Endodermal cell (in vitro differentiated cells): Measurements from ENCODE around the gene LRFN2. TPM values are rescaled to one million over a fixed set of nuclear protein-coding genes. Genes with fewer than 3 reads are reported as not detected.

Source experiments
- DNase-seq: peaks from one replicate; pipeline ENCODE4 v3.0.0-alpha.2; 2017
- H3K27ac ChIP-seq: 2 replicates; pipeline ENCODE4 v1.5.1; 2013; ENCODE audit warnings: mild to moderate bottlenecking, low read depth, low read length, moderate library complexity
- H3K27me3 ChIP-seq: 2 replicates; pipeline ENCODE4 v1.6.1; 2013; ENCODE audit warnings: mild to moderate bottlenecking, low read length, moderate library complexity; ENCODE audit not compliant: insufficient read depth, control insufficient read depth, poor library complexity, severe bottlenecking
- H3K36me3 ChIP-seq: 2 replicates; pipeline ENCODE4 v1.7.0; 2013; ENCODE audit warnings: mild to moderate bottlenecking, low read length, moderate library complexity; ENCODE audit not compliant: control insufficient read depth, insufficient read depth
- H3K4me1 ChIP-seq: one replicate; pipeline ENCODE4 v1.7.0; 2013; ENCODE audit warnings: low read length; ENCODE audit not compliant: control insufficient read depth, insufficient read depth
- H3K4me3 ChIP-seq: 2 replicates; pipeline ENCODE4 v1.5.1; 2013; ENCODE audit warnings: mild to moderate bottlenecking, low read length, moderate library complexity
- H3K9ac ChIP-seq: 2 replicates; pipeline ENCODE4 v1.6.1; 2013; ENCODE audit warnings: mild to moderate bottlenecking, low read length, moderate library complexity; ENCODE audit not compliant: poor library complexity, severe bottlenecking; ENCODE audit errors: extremely low read depth
- H3K9me3 ChIP-seq: 2 replicates; pipeline ENCODE4 v1.6.1; 2013; ENCODE audit warnings: mild to moderate bottlenecking, low read length, moderate library complexity; ENCODE audit not compliant: control insufficient read depth
- H3K27ac Mint-ChIP-seq: 2 replicates; pipeline ENCODE4 v1.8.0; 2020; ENCODE audit warnings: mixed read lengths
- H3K27me3 Mint-ChIP-seq: 2 replicates; pipeline ENCODE4 v1.8.0; 2021; ENCODE audit warnings: mild to moderate bottlenecking, mixed read lengths; ENCODE audit not compliant: insufficient read depth
- H3K36me3 Mint-ChIP-seq: 2 replicates; pipeline ENCODE4 v1.8.0; 2020; ENCODE audit warnings: low read depth, mixed read lengths
- H3K4me1 Mint-ChIP-seq: 2 replicates; pipeline ENCODE4 v1.8.0; 2020; ENCODE audit warnings: mixed read lengths
- H3K4me3 Mint-ChIP-seq: 2 replicates; pipeline ENCODE4 v1.8.0; 2020; ENCODE audit warnings: mild to moderate bottlenecking, moderate library complexity, mixed read lengths
- H3K9me3 Mint-ChIP-seq: 2 replicates; pipeline ENCODE4 v1.8.0; 2020; ENCODE audit warnings: mild to moderate bottlenecking, mixed read lengths
- CTCF ChIP-seq: fragments of 200-600 bp; sonication (generic); conservative IDR thresholded peaks from 2 replicates; pipeline ENCODE4 v1.5.0; 2021; ENCODE audit warnings: antibody characterized with exemption, mild to moderate bottlenecking
- WGBS, 2 experiments: methylation state at CpG; one replicate each; pipeline versions ENCODE4 v1.1.5 to v1.1.7; 2013; ENCODE audit warnings: missing lambda C conversion rate in 2 of 2, mixed read lengths in 1 of 2; ENCODE audit not compliant: insufficient coverage in 1 of 2, insufficient read length in 1 of 2; 5-methylcytosine and 5-hydroxymethylcytosine counted together
- total RNA-seq, 2 donors: library from RNA; stranded (reverse); fragmentation: NEBNext Ultra II Directional in 1 of 2; extraction: Animal tissue kit (Norgen Biotek cat#: 25700) in 1 of 2; gene quantifications; 2 replicates in 1 of 2; 3 replicates in 1 of 2; pipeline ENCODE4 v1.2.1, GENCODE V29; 2021

LRFN2 gene
- total RNA-seq, 2 donors from 2014 or later, result 0.15 TPM; not detected in 1

- no peak overlapping the region for H3K4me3 Mint-ChIP-seq
- H3K9ac ChIP-seq, result no peak overlapping the region
- no peaks in the 10 kb centered on the region for H3K27me3 Mint-ChIP-seq
- H3K4me3 ChIP-seq, result no peak overlapping the region
- TF ChIP-seq CTCF, result no peak
- no peaks in the 10 kb centered on the region for H3K27me3 ChIP-seq
- H3K9me3 ChIP-seq, result no peaks in the 10 kb centered on the region
- 99 to 100% methylated on average over 3 of the region's 3 CpGs for WGBS, 2 experiments
- H3K4me1 Mint-ChIP-seq, result no peaks in the 10 kb centered on the region
- H3K36me3 ChIP-seq, result no peaks in the 10 kb centered on the region
- H3K9me3 Mint-ChIP-seq, result no peaks in the 10 kb centered on the region
- peaks cover 4% of the 10 kb centered on the region for H3K4me1 ChIP-seq
- H3K27ac Mint-ChIP-seq, result no peak overlapping the region
- peak; percentile 15 for DNase-seq
- H3K36me3 Mint-ChIP-seq, result no peaks in the 10 kb centered on the region
- no peak overlapping the region for H3K27ac ChIP-seq
These were observed 236.4 kb downstream of the LRFN2 start for GRCh38 chr6:40350747-40351217.

- Mint-ChIP-seq H3K36me3 (no peaks in the 10 kb centered on the region), H3K4me3 (no peak overlapping the region), H3K27me3 (no peaks in the 10 kb centered on the region), H3K9me3 (no peaks in the 10 kb centered on the region), H3K4me1 (no peaks in the 10 kb centered on the region), H3K27ac (no peak overlapping the region)
- Histone ChIP-seq H3K4me1 (peaks cover 4% of the 10 kb centered on the region), H3K4me3 (no peak overlapping the region), H3K27me3 (no peaks in the 10 kb centered on the region), H3K36me3 (no peaks in the 10 kb centered on the region), H3K9ac (no peak overlapping the region), H3K27ac (no peak overlapping the region), H3K9me3 (no peaks in the 10 kb centered on the region)
- DNase-seq, result peak; percentile 48
- no peak for TF ChIP-seq CTCF
- 78 to 84% methylated on average over 10 to 11 of the region's 11 CpGs for WGBS, 2 experiments
These were observed 237.0 kb downstream of the LRFN2 start for GRCh38 chr6:40349901-40350746.

GRCh38 chr6:40349123-40349900, 237.9 kb downstream of the LRFN2 start:
- peak; percentile 72 for DNase-seq
- no peak overlapping the region for H3K9ac ChIP-seq
- no peak overlapping the region for H3K4me3 Mint-ChIP-seq
- peak overlapping the region; percentile 49 for H3K27ac ChIP-seq
- H3K4me1 ChIP-seq, result peaks cover 4% of the 10 kb centered on the region
- no peak overlapping the region for H3K4me3 ChIP-seq
- no peak overlapping the region for H3K27ac Mint-ChIP-seq
- no peaks in the 10 kb centered on the region for H3K27me3 ChIP-seq
- H3K36me3 ChIP-seq, result no peaks in the 10 kb centered on the region
- H3K9me3 Mint-ChIP-seq, result no peaks in the 10 kb centered on the region
- no peaks in the 10 kb centered on the region for H3K27me3 Mint-ChIP-seq
- no peak for TF ChIP-seq CTCF
- H3K9me3 ChIP-seq, result no peaks in the 10 kb centered on the region
- H3K36me3 Mint-ChIP-seq, result no peaks in the 10 kb centered on the region
- 69 to 76% methylated on average over 6 to 11 of the region's 11 CpGs for WGBS, 2 experiments
- H3K4me1 Mint-ChIP-seq, result peaks cover 7% of the 10 kb centered on the region
